K562 (cell line): ENCODE data around the gene C17orf113. TPM values are rescaled to one million over a fixed set of nuclear protein-coding genes. Genes with fewer than 3 reads are reported as not detected.

ENCODE experiments used
- BCOR ChIP-seq: fragments of 450-650 bp; IDR thresholded peaks from 2 replicates; pipeline ENCODE4 v1.6.1; 2016
- EGR1 ChIP-seq: fragments of 450-650 bp; conservative IDR thresholded peaks from 2 replicates; pipeline ENCODE4 v1.6.1; 2017; ENCODE audit warnings: mild to moderate bottlenecking
- ELF1 ChIP-seq: fragments of 200-800 bp; sonication (Bioruptor generic); IDR thresholded peaks from 2 replicates; pipeline ENCODE4 v1.6.1; 2016; ENCODE audit warnings: missing genetic modification characterization, missing compliant biosample characterization
- HMGN3 ChIP-seq: IDR thresholded peaks from 2 replicates; pipeline ENCODE4 v1.6.1; 2011; ENCODE audit warnings: borderline replicate concordance, low read depth, mild to moderate bottlenecking, mixed read lengths, low read length; ENCODE audit not compliant: insufficient read length; ENCODE audit errors: extremely low read depth
- HNRNPL ChIP-seq: fragments of 200-400 bp; formaldehyde crosslinking; IDR thresholded peaks from 2 replicates; pipeline ENCODE4 v1.6.1; 2017; ENCODE audit warnings: low read depth, mild to moderate bottlenecking, low read length
- KLF10 ChIP-seq: fragments of 250-450 bp; sonication (Bioruptor Pico); IDR thresholded peaks from 2 replicates; pipeline ENCODE4 v1.6.1; 2021; ENCODE audit warnings: matching md5 sums
- KLF16 ChIP-seq: IDR thresholded peaks from 2 replicates; pipeline ENCODE4 v1.6.1; 2016; ENCODE audit warnings: antibody characterized with exemption
- KLF6 ChIP-seq: fragments of 250-450 bp; sonication (Bioruptor Pico); IDR thresholded peaks from 2 replicates; pipeline ENCODE4 v1.4.0; 2020; ENCODE audit warnings: mild to moderate bottlenecking, moderate library complexity, borderline replicate concordance
- RNF2 ChIP-seq: sonication (generic); IDR thresholded peaks from 2 replicates; pipeline ENCODE4 v1.6.1; 2016
- SIX5 ChIP-seq, 2 experiments: IDR thresholded peaks; 2 replicates each; pipeline ENCODE4 v1.6.1; 2011; ENCODE audit warnings: low read length in 2 of 2, borderline replicate concordance in 1 of 2, low read depth in 1 of 2, mild to moderate bottlenecking in 1 of 2, moderate library complexity in 1 of 2; ENCODE audit not compliant: insufficient read depth in 1 of 2
- STAT5A ChIP-seq: IDR thresholded peaks from 2 replicates; pipeline ENCODE4 v1.6.1; 2012; ENCODE audit warnings: low read length, inconsistent platforms, borderline replicate concordance
- ZNF280B ChIP-seq: fragments of 250-450 bp; sonication (Bioruptor Pico); IDR thresholded peaks from 2 replicates; pipeline ENCODE4 v1.5.1; 2021; ENCODE audit warnings: mild to moderate bottlenecking
- ZNF384 ChIP-seq: IDR thresholded peaks from 2 replicates; pipeline ENCODE4 v1.6.1; 2012; ENCODE audit warnings: low read depth, low read length, improper control_type of control experiment
- ZNF609 ChIP-seq: sonication (generic); formaldehyde crosslinking; IDR thresholded peaks from 2 replicates; pipeline ENCODE4 v1.8.1; 2023; ENCODE audit warnings: missing genetic modification reagents, mild to moderate bottlenecking, borderline replicate concordance
- polyA plus RNA-seq, 8 experiments: library from polyadenylated mRNA; depleted of rRNA in 4 of 8; stranded (reverse) in 5 of 8; unstranded in 3 of 8; fragments of >200 nt; fragmentation: Nextera tagmentation in 2 of 8; fragmentation: Illumina TruSeq in 1 of 8; extraction: Ambion mirVana in 2 of 8; extraction: Trizol in 1 of 8; gene quantifications; 2 replicates each; pipeline versions ENCODE4 v1.2.1 to v1.2.3, GENCODE V29; 2011 to 2014; ENCODE audit warnings: inconsistent platforms in 1 of 8, missing spikeins in 1 of 8
- total RNA-seq, 7 experiments: library from RNA; depleted of rRNA in 6 of 7; stranded (reverse); fragments of >200 nt in 6 of 7; fragmentation: Illumina TruSeq in 2 of 7; extraction: Trizol in 2 of 7; gene quantifications; 2 replicates each; pipeline versions ENCODE4 v1.2.1 to v1.2.3, GENCODE V29; 2011 to 2021; ENCODE audit warnings: low replicate concordance in 1 of 7
- TF ChIP-seq, protein P1 (sequence below): fragments of 450-650 bp; formaldehyde crosslinking; IDR thresholded peaks from 2 replicates; pipeline ENCODE4 v1.4.0; 2020; ENCODE audit warnings: mild to moderate bottlenecking
- TF ChIP-seq, protein P2 (sequence below): fragments of 200-800 bp; sonication (Bioruptor generic); IDR thresholded peaks from 2 replicates; pipeline ENCODE4 v1.6.1; 2017; ENCODE audit warnings: missing genetic modification characterization, missing compliant biosample characterization
- TF ChIP-seq, protein P3 (sequence below): fragments of 250-450 bp; sonication (Bioruptor Pico); IDR thresholded peaks from 2 replicates; pipeline ENCODE4 v1.8.0; 2021; ENCODE audit warnings: moderate library complexity, mild to moderate bottlenecking, inconsistent platforms

The C17orf113 gene
- total and polyA plus RNA-seq, 9 of the 15 experiments (the other 6 are each of a cell fraction or from before 2014, with no cell fraction given) = 0.10 to 1.2 (median 0.31) TPM

DNA sequence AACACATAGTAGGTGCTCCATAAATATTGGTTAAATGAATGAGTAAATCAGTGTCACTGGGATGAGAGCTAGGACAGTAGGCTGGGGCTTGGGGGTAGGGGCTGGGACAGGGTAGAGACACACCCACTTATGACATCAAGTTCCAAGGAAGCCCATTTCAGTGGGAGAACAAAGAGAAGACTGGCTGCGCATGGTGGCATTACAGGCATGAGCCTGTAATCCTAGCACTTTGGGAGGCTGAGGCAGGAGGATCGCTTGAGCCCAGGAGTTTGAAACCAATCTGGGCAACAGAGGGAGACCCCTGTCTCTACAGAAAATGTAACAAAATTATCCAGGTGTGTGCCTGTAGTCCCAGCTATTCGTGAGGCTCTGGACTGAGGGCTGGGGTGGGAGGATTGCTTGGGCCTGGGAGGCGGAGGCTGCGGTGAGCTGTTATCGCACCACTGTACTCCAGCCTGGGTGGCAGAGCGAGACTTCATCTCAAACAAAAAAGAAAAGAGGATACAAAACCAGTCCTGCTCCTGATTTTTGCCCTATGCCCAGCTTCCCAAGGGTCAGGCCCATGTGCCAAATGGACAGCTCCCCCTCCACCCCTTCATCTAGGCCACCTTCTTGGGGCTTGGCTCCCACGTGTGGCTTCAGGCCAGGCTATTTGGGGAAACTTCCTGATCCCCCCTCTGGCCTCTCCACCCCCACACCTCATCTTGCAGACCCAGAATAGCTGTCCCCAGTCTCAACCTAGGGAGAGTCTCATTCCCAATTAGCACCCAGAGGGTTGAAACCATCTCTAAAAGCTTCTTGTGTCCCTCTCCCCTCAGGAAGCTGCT is 40.8 kb upstream of the C17orf113 start (continued):
- TF ChIP-seq EGR1 = peak; percentile 52
- TF ChIP-seq KLF6 = no peak
- no peak for TF ChIP-seq BCOR
- TF ChIP-seq, protein P1, sequence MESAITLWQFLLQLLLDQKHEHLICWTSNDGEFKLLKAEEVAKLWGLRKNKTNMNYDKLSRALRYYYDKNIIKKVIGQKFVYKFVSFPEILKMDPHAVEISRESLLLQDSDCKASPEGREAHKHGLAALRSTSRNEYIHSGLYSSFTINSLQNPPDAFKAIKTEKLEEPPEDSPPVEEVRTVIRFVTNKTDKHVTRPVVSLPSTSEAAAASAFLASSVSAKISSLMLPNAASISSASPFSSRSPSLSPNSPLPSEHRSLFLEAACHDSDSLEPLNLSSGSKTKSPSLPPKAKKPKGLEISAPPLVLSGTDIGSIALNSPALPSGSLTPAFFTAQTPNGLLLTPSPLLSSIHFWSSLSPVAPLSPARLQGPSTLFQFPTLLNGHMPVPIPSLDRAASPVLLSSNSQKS (CRISPR knock-in tag) = no peak
- TF ChIP-seq RNF2 = no peak
- TF ChIP-seq HMGN3 = no peak
- no peak for TF ChIP-seq ZNF280B (CRISPR knock-in tag)
- TF ChIP-seq HNRNPL = no peak
- peak; percentile 34; the same call in 1 of the 2 replicates for TF ChIP-seq KLF16
- TF ChIP-seq ZNF384 = no peak
- TF ChIP-seq SIX5 (IDR thresholded peaks at IDR 0.05; ENCODE audit: borderline replicate concordance in 1 of 2, insufficient read depth in 1 of 2, low read depth in 1 of 2, low read length in 2 of 2) = no peak
- no peak for TF ChIP-seq STAT5A
- TF ChIP-seq, protein P2, sequence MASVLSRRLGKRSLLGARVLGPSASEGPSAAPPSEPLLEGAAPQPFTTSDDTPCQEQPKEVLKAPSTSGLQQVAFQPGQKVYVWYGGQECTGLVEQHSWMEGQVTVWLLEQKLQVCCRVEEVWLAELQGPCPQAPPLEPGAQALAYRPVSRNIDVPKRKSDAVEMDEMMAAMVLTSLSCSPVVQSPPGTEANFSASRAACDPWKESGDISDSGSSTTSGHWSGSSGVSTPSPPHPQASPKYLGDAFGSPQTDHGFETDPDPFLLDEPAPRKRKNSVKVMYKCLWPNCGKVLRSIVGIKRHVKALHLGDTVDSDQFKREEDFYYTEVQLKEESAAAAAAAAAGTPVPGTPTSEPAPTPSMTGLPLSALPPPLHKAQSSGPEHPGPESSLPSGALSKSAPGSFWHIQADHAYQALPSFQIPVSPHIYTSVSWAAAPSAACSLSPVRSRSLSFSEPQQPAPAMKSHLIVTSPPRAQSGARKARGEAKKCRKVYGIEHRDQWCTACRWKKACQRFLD (CRISPR knock-in tag) = no peak
- no peak for TF ChIP-seq KLF10 (CRISPR knock-in tag)
- TF ChIP-seq, protein P3, sequence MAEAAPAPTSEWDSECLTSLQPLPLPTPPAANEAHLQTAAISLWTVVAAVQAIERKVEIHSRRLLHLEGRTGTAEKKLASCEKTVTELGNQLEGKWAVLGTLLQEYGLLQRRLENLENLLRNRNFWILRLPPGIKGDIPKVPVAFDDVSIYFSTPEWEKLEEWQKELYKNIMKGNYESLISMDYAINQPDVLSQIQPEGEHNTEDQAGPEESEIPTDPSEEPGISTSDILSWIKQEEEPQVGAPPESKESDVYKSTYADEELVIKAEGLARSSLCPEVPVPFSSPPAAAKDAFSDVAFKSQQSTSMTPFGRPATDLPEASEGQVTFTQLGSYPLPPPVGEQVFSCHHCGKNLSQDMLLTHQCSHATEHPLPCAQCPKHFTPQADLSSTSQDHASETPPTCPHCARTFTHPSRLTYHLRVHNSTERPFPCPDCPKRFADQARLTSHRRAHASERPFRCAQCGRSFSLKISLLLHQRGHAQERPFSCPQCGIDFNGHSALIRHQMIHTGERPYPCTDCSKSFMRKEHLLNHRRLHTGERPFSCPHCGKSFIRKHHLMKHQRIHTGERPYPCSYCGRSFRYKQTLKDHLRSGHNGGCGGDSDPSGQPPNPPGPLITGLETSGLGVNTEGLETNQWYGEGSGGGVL (CRISPR knock-in tag) = no peak
- no peak for TF ChIP-seq ZNF609 (CRISPR knock-in tag)
- no peak for TF ChIP-seq ELF1 (tag)
